Ovary (tissue), 3 donors: ENCODE measurements around the gene CEP57L1.

Experiments used
- CTCF ChIP-seq, 3 donors: fragments of 450-650 bp in 2 of 3; fragments of 200-600 bp in 1 of 3; IDR thresholded peaks; one replicate each; pipeline versions ENCODE4 v1.5.1 to v1.8.0; 2016 to 2022; ENCODE audit warnings: antibody characterized with exemption in 3 of 3, mild to moderate bottlenecking in 1 of 3
- EP300 ChIP-seq: sonication (generic); formaldehyde crosslinking; IDR thresholded peaks from one replicate; pipeline ENCODE4 v1.6.1; 2017; ENCODE audit warnings: antibody characterized with exemption
- POLR2A ChIP-seq: fragments of 450-650 bp; IDR thresholded peaks from one replicate; pipeline ENCODE4 v1.6.1; 2017; ENCODE audit warnings: antibody characterized with exemption, mild to moderate bottlenecking, moderate library complexity
- donor health status: DM: no; HTN: no; CAD: no.

- TF ChIP-seq POLR2A (no peak), CTCF (IDR thresholded peaks at IDR 0.05) (no peak), EP300 (no peak)
Observed at GRCh38 chr6:109184638-109185037, 89.3 kb downstream of the CEP57L1 start.
